ENCODE results near the gene CFAP54.

Gene CFAP54

GRCh38 chr12:96529912-96530311, 40.5 kb downstream of the CFAP54 start:
- no peak for DNase-seq (ENCODE audit: low read depth)
- TF ChIP-seq CTCF (conservative IDR thresholded peaks at IDR 0.05; ENCODE audit: low read depth, low read length), result no peak
- H3K4me3 ChIP-seq (ENCODE audit: low read length), result no peak overlapping the region

- H3K4me3 ChIP-seq (ENCODE audit: low read length), result no peak overlapping the region
- peak; percentile 39 for DNase-seq (ENCODE audit: low read depth)
- TF ChIP-seq CTCF (conservative IDR thresholded peaks at IDR 0.05; ENCODE audit: low read depth, low read length), result no peak
These were observed 45.0 kb downstream of the CFAP54 start for GRCh38 chr12:96534339-96534738.

DNA sequence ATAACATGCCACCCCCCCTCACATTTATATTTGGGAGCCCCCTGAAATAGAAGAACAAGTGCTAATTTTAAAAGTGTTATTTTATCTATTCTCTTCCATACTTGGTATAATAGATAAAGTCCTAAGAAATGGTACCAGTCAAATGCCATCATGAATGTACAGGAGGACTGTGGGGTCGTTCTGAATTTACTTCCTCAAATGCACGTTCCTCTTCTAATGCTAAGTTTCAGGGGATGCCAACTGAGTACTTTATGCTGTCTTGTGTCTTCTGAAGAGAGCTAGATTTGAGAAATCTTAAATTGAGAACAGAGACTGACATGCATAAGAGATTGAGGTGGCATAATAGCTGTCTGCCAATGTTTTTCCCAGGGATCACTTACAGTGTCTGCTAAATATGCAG, 59.0 kb downstream of the CFAP54 start:
- TF ChIP-seq CTCF (conservative IDR thresholded peaks at IDR 0.05; ENCODE audit: low read depth, low read length), result no peak
- DNase-seq (ENCODE audit: low read depth), result no peak
- no peak overlapping the region for H3K4me3 ChIP-seq (ENCODE audit: low read length)

DNA sequence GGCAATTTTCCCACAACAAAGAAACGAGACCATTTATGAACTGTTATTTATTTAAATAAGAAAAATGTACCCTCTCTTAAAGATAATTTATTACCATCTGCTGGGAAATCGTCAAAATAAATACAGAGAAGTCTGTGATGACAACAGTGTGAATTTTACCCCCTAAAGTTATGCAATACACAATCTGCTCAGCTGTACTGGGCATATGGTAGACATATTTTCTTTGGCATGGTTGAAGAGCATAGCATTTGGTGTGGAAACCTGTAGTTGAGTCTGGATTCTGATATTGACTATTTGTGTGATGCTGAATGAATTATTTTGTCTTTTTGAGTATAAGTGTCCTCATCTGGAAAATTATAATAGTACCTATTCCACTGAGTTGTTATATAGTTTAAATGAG, 60.0 kb downstream of the CFAP54 start:
- no peak for TF ChIP-seq CTCF (conservative IDR thresholded peaks at IDR 0.05; ENCODE audit: low read depth, low read length)
- no peak for DNase-seq (ENCODE audit: low read depth)
- H3K4me3 ChIP-seq (ENCODE audit: low read length), result no peak overlapping the region

GRCh38 chr12:96570579-96570978, 81.2 kb downstream of the CFAP54 start:
- no peak for TF ChIP-seq CTCF (conservative IDR thresholded peaks at IDR 0.05; ENCODE audit: low read depth, low read length)
- H3K4me3 ChIP-seq (ENCODE audit: low read length), result no peak overlapping the region
- no peak for DNase-seq (ENCODE audit: low read depth)

GRCh38 chr12:96571101-96571862, 81.9 kb downstream of the CFAP54 start:
- DNase-seq (ENCODE audit: low read depth), result peak; percentile 2
- H3K4me3 ChIP-seq (ENCODE audit: low read length), result no peak overlapping the region
- no peak for TF ChIP-seq CTCF (conservative IDR thresholded peaks at IDR 0.05; ENCODE audit: low read depth, low read length)

DNA sequence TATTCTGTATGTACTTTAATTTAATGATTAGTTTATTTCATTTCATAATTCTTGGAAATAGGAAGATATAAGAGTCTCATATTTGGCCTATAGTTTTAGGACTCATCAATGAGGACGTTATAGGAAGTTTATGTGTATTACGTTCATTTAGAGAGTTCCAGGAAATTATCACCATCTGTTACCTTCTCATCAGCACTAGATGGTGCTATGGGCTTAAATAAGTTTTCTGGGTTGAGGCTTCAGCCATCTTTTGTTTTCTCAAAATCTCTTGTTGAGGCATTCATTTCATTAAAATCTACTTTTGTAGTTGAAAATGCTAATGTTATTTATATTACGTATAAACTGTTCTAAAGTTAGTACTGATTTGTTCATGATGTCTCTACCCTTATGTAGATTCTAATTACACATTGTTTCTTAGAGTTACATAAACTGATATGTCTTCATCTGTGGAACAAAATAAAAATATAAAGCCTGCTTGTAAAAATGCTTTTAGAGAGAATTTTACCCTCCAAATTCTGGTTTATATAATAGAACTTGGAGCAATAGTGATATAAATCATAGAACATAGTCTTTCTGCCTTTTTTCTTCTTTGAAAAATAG, 89.2 kb downstream of the CFAP54 start:
- no peak overlapping the region for H3K4me3 ChIP-seq (ENCODE audit: low read length)
- DNase-seq (ENCODE audit: low read depth), result peak; percentile 10
- TF ChIP-seq CTCF (conservative IDR thresholded peaks at IDR 0.05; ENCODE audit: low read depth, low read length), result peak; percentile 61
